ENCODE results near the gene GAMT.

The GAMT gene

GRCh38 chr19:1399745-1400144 lies 1.6 kb downstream of the GAMT start:
- Histone ChIP-seq H3K79me2 (ENCODE audit: insufficient read depth, low read length) (peaks cover 16% of the 10 kb centered on the region), H3K9me3 (ENCODE audit: insufficient read depth, low read depth, low read length) (no peaks in the 10 kb centered on the region), H3K9me2 (replicated peaks; ENCODE audit: low read depth, low read length) (no peaks in the 10 kb centered on the region), H3K9ac (ENCODE audit: low read depth, low read length, poor library complexity, severe bottlenecking) (no peak overlapping the region), H4K20me1 (ENCODE audit: insufficient read depth, low read length, poor library complexity, severe bottlenecking) (peaks cover 9% of the 10 kb centered on the region), H2AFZ (ENCODE audit: low read length) (no peak overlapping the region), H3K36me3 (ENCODE audit: insufficient read depth, low read length) (no peaks in the 10 kb centered on the region), H3K27me3 (ENCODE audit: insufficient read depth, low read length, poor library complexity, severe bottlenecking) (no peaks in the 10 kb centered on the region), H3F3A (ENCODE audit: low read depth) (no peaks in the 10 kb centered on the region), H3K4me2 (ENCODE audit: low read depth, low read length, poor library complexity, severe bottlenecking) (peak overlapping the region; percentile 84), H3K4me3 (ENCODE audit: low read length, poor library complexity, severe bottlenecking) (no peak overlapping the region), H3K4me1 (ENCODE audit: insufficient read depth, low read length, poor library complexity, severe bottlenecking) (peaks cover 13% of the 10 kb centered on the region)
- TF ChIP-seq EZH2phosphoT487 (IDR thresholded peaks at IDR 0.05; ENCODE audit: borderline replicate concordance) (no peak), CTCF (conservative IDR thresholded peaks at IDR 0.05; ENCODE audit: low read length) (no peak)

GRCh38 chr19:1399079-1399478 lies 2.3 kb downstream of the GAMT start:
- H4K20me1 ChIP-seq (ENCODE audit: insufficient read depth, low read length, poor library complexity, severe bottlenecking) = peaks cover 9% of the 10 kb centered on the region
- H3K9ac ChIP-seq (ENCODE audit: low read depth, low read length, poor library complexity, severe bottlenecking) = no peak overlapping the region
- H3K4me1 ChIP-seq (ENCODE audit: insufficient read depth, low read length, poor library complexity, severe bottlenecking) = peaks cover 13% of the 10 kb centered on the region
- peaks cover 16% of the 10 kb centered on the region for H3K79me2 ChIP-seq (ENCODE audit: insufficient read depth, low read length)
- H2AFZ ChIP-seq (ENCODE audit: low read length) = no peak overlapping the region
- H3K9me2 ChIP-seq (replicated peaks; ENCODE audit: low read depth, low read length) = no peaks in the 10 kb centered on the region
- TF ChIP-seq CTCF (conservative IDR thresholded peaks at IDR 0.05; ENCODE audit: low read length) = no peak
- no peaks in the 10 kb centered on the region for H3K9me3 ChIP-seq (ENCODE audit: insufficient read depth, low read depth, low read length)
- no peak overlapping the region for H3K4me2 ChIP-seq (ENCODE audit: low read depth, low read length, poor library complexity, severe bottlenecking)
- no peak overlapping the region for H3K4me3 ChIP-seq (ENCODE audit: low read length, poor library complexity, severe bottlenecking)
- no peaks in the 10 kb centered on the region for H3K27me3 ChIP-seq (ENCODE audit: insufficient read depth, low read length, poor library complexity, severe bottlenecking)
- no peaks in the 10 kb centered on the region for H3K36me3 ChIP-seq (ENCODE audit: insufficient read depth, low read length)
- H3F3A ChIP-seq (ENCODE audit: low read depth) = no peaks in the 10 kb centered on the region

- TF ChIP-seq CTCF (conservative IDR thresholded peaks at IDR 0.05; ENCODE audit: low read length) = no peak
- TF ChIP-seq EZH2phosphoT487 (IDR thresholded peaks at IDR 0.05; ENCODE audit: borderline replicate concordance) = no peak
- Histone ChIP-seq H3K4me3 (ENCODE audit: low read length, poor library complexity, severe bottlenecking) (no peak overlapping the region), H3F3A (ENCODE audit: low read depth) (no peaks in the 10 kb centered on the region), H3K79me2 (ENCODE audit: insufficient read depth, low read length) (peaks cover 16% of the 10 kb centered on the region), H3K4me1 (ENCODE audit: insufficient read depth, low read length, poor library complexity, severe bottlenecking) (peaks cover 13% of the 10 kb centered on the region), H3K36me3 (ENCODE audit: insufficient read depth, low read length) (no peaks in the 10 kb centered on the region; the same call in 1 of the 2 replicates), H4K20me1 (ENCODE audit: insufficient read depth, low read length, poor library complexity, severe bottlenecking) (peaks cover 9% of the 10 kb centered on the region), H3K9me2 (replicated peaks; ENCODE audit: low read depth, low read length) (no peaks in the 10 kb centered on the region), H3K27me3 (ENCODE audit: insufficient read depth, low read length, poor library complexity, severe bottlenecking) (no peaks in the 10 kb centered on the region), H3K9ac (ENCODE audit: low read depth, low read length, poor library complexity, severe bottlenecking) (no peak overlapping the region), H3K9me3 (ENCODE audit: insufficient read depth, low read depth, low read length) (no peaks in the 10 kb centered on the region), H2AFZ (ENCODE audit: low read length) (no peak overlapping the region), H3K4me2 (ENCODE audit: low read depth, low read length, poor library complexity, severe bottlenecking) (no peak overlapping the region)
Observed at GRCh38 chr19:1397838-1398237, 3.5 kb downstream of the GAMT start.
